ENCODE data around the gene IL20RA. TPM values are rescaled to one million over a fixed set of nuclear protein-coding genes. Genes with fewer than 3 reads are reported as not detected.

IL20RA gene
- total RNA-seq, 6 donors from 2014 or later, result 7.5 to 44.8 (median 9.7) TPM

DNA sequence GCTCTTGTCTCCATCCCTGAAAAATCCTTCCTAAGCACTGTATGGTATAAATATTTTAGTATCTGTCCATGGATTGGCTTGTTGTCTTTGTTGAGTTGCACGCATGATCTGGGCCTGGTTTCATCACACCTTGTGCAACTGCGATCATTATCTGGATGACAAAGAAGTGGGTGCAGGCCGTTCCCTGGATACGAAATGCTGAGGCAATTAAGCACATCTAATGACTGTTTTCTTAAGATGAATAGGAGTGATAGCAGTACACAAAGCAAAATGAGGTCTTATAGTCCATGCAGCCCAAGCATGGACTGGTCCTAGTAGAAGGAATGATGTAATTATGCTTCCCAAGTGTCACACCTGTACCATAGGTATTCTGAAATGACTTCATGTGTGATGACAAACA, 74.8 kb downstream of the IL20RA start:
- DNase-seq (no peak), ATAC-seq (ENCODE audit: low FRiP score in 2 of 2) (no peak)
- Histone ChIP-seq H3K4me3 (no peak overlapping the region), H3K9me3 (no peaks in the 10 kb centered on the region), H3K27ac (no peak overlapping the region), H3K36me3 (no peaks in the 10 kb centered on the region), H3K27me3 (no peaks in the 10 kb centered on the region), H3K4me1 (peaks cover 0 to 6% (median 0%) of the 10 kb centered on the region in 4 donors)
- 90 to 95% methylated on average over 4 of the region's 4 CpGs for WGBS, 2 donors
- TF ChIP-seq, protein P1, sequence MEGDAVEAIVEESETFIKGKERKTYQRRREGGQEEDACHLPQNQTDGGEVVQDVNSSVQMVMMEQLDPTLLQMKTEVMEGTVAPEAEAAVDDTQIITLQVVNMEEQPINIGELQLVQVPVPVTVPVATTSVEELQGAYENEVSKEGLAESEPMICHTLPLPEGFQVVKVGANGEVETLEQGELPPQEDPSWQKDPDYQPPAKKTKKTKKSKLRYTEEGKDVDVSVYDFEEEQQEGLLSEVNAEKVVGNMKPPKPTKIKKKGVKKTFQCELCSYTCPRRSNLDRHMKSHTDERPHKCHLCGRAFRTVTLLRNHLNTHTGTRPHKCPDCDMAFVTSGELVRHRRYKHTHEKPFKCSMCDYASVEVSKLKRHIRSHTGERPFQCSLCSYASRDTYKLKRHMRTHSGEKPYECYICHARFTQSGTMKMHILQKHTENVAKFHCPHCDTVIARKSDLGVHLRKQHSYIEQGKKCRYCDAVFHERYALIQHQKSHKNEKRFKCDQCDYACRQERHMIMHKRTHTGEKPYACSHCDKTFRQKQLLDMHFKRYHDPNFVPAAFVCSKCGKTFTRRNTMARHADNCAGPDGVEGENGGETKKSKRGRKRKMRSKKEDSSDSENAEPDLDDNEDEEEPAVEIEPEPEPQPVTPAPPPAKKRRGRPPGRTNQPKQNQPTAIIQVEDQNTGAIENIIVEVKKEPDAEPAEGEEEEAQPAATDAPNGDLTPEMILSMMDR (IDR thresholded peaks at IDR 0.05), result no peak
- TF ChIP-seq POLR2AphosphoS5 (IDR thresholded peaks at IDR 0.05) (no peak), POLR2A (IDR thresholded peaks at IDR 0.05) (no peak), EP300 (IDR thresholded peaks at IDR 0.05) (no peak)

DNA sequence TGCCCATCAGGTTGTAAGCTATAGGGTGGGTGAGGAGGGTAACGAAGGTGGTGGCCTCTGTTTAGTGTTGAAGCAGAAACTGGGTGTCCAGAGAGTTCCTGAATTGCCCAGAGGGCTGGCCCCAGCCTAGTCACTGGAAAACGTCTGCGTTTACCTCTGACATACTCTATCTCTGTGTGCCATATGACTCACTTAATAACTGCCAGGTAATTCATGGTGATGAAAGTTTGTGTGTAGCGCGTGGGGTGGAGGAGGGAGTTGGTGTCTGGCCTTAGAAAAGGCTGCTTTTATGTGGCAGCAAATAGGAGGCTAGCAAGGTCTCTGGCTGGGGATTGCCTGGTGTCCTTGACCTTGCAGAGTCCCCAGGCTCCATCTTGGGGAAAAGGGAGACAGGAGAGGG, 75.3 kb downstream of the IL20RA start:
- H3K27me3 ChIP-seq, result no peaks in the 10 kb centered on the region
- DNase-seq (no peak), ATAC-seq (ENCODE audit: low FRiP score in 2 of 2) (no peak)
- no peak overlapping the region for H3K4me3 ChIP-seq
- no peaks in the 10 kb centered on the region for H3K9me3 ChIP-seq
- peaks cover 0 to 6% (median 0%) of the 10 kb centered on the region in 4 donors for H3K4me1 ChIP-seq
- 87 to 89% methylated on average over 5 of the region's 5 CpGs for WGBS, 2 donors
- no peaks in the 10 kb centered on the region for H3K36me3 ChIP-seq
- H3K27ac ChIP-seq, result no peak overlapping the region
- no peak for TF ChIP-seq POLR2AphosphoS5 (IDR thresholded peaks at IDR 0.05)
- no peak for TF ChIP-seq POLR2A (IDR thresholded peaks at IDR 0.05)
- TF ChIP-seq, protein P1 (IDR thresholded peaks at IDR 0.05), result no peak
- no peak for TF ChIP-seq EP300 (IDR thresholded peaks at IDR 0.05)

DNA sequence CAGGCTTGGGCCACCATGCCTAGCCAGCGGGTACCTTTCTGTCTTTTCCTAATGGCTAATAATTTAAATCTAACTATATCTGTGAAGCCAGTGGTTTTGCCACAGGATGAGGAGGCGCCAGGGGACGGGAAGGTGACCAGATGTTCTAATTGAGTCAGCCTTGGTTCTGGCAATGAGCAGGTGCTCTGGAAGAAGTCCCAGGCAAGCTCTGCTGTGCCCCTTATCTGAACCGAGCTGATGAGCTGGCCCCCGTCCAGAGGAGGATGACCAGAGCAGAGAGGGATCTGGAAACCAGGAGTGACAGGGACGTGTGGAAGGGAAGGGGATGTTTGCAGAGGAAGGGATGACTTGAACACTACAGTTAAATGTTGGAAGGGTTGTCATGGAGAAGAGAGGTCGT, 75.9 kb downstream of the IL20RA start:
- no peak for TF ChIP-seq EP300 (IDR thresholded peaks at IDR 0.05)
- TF ChIP-seq POLR2AphosphoS5 (IDR thresholded peaks at IDR 0.05), result no peak
- TF ChIP-seq POLR2A (IDR thresholded peaks at IDR 0.05), result no peak
- TF ChIP-seq, protein P1 (IDR thresholded peaks at IDR 0.05), result no peak
- ATAC-seq (ENCODE audit: low FRiP score in 2 of 2), result no peak
- Histone ChIP-seq H3K4me1 (peaks cover 0 to 6% (median 0%) of the 10 kb centered on the region in 4 donors), H3K9me3 (no peaks in the 10 kb centered on the region), H3K4me3 (no peak overlapping the region), H3K27ac (no peak overlapping the region), H3K27me3 (no peaks in the 10 kb centered on the region), H3K36me3 (no peaks in the 10 kb centered on the region)
- WGBS, 2 donors, result 61 to 70% methylated on average over 6 to 7 of the region's 7 CpGs
- DNase-seq, result no peak

DNA sequence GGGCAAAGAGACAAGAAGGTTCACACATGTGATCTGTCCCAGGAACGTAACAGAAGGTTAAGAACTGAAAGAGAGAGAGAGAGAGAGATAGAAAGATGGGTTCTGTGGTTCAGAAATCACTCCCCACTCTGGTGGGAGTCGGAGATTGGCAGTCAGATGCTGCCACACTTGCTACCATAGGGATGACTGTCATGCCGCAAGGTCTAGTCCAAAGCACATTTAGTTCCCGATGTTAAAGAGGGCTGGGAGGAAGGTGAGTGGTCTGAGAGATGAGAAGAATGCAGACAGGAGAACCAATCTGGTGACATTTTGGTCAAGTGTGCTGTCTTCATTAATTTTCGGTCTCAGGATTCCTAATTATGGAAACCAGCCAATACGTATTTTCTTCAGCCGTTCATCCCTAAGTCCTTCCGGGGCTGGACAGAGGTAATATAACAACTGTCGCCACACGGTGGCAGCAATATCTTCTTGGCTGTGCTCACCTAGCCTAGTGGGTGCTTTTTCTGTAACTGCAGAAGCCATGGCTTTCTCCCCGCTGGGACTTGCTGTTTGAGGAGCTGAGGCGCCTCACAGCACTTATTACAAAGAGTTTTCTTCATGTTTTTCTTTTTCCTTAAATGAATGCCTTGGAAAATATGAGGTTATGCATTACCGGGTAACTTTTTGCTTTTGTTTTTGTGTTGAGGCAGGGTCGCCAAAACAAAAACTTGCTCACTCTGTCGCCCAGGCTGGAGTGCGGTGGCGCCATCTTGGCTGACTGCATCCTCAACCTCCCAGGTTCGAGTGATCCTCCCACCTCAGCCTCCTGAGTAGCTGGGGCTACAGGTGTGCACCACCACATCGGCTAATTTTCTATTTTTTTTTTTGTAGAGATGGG, 76.7 kb downstream of the IL20RA start:
- no peak overlapping the region for H3K4me3 ChIP-seq
- peaks cover 0 to 6% (median 0%) of the 10 kb centered on the region in 4 donors for H3K4me1 ChIP-seq
- ATAC-seq (ENCODE audit: low FRiP score in 2 of 2) (peak; percentile 69 to 87), DNase-seq (peak in 1 of 2 donors; percentile 68)
- no peaks in the 10 kb centered on the region for H3K9me3 ChIP-seq
- TF ChIP-seq EP300 (IDR thresholded peaks at IDR 0.05), result no peak
- TF ChIP-seq, protein P1 (IDR thresholded peaks at IDR 0.05), result peak; percentile 39 to 71 (median 54)
- no peaks in the 10 kb centered on the region for H3K27me3 ChIP-seq
- H3K27ac ChIP-seq, result no peak overlapping the region
- WGBS, 2 donors, result 48 to 51% methylated on average over 19 of the region's 19 CpGs
- H3K36me3 ChIP-seq, result no peaks in the 10 kb centered on the region
